SU-DHL-6 (cell line): ENCODE results near the gene SLC11A2.
A peak's percentile ranks its signal among the peaks of the same experiment; 100 is the strongest.

Experiments used
- EZH2phosphoT487 ChIP-seq: fragments of 200-600 bp; sonication (generic), shearing (Covaris generic); conservative IDR thresholded peaks from 2 replicates; pipeline ENCODE4 v1.6.1; 2018; ENCODE audit warnings: mild to moderate bottlenecking, antibody characterized with exemption, low read length, moderate library complexity, mixed read lengths
- TF ChIP-seq, protein P1 (sequence below): fragments of 200-600 bp; sonication (generic); IDR thresholded peaks from one replicate; pipeline ENCODE4 v1.5.1; 2017; ENCODE audit warnings: antibody characterized with exemption, mild to moderate bottlenecking, low read length, moderate library complexity; ENCODE audit not compliant: insufficient read depth, poor library complexity, severe bottlenecking

DNA sequence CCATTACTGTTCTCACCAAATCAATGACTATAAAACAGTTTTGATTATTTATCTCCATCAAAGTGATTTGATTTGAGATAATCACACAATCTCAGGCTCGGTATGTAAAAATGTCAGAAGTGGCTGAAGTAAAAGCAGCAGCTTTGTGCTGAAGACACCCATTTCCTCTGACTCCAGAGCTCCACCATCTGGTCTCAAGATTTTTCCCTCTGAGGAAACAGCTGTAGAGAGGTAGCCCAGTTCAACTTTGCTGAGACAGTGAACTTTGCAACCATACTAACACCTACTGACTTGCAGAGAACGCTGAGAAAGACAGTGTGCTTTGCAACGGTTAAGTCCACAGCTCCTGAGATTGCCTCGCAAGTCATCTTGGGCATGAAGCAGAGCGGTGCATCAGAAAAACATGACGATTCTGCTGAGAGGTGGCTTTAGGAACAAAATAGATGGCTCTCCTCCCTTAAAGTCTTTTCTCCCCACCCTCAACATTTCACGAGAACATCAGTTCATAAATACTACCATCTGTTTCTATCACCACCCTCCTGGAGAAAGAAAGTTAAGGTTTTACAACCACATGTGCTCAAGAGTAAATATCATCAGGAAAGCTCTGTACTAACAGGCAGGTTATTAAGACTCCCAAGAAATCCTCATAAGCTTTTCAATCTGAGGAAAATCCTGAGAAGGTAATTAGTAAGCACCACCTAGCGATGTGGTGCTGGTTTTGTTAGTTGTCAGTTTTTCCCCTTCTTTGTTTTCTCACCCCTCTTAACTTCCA, 39.0 kb downstream of the SLC11A2 start:
- TF ChIP-seq, protein P1, sequence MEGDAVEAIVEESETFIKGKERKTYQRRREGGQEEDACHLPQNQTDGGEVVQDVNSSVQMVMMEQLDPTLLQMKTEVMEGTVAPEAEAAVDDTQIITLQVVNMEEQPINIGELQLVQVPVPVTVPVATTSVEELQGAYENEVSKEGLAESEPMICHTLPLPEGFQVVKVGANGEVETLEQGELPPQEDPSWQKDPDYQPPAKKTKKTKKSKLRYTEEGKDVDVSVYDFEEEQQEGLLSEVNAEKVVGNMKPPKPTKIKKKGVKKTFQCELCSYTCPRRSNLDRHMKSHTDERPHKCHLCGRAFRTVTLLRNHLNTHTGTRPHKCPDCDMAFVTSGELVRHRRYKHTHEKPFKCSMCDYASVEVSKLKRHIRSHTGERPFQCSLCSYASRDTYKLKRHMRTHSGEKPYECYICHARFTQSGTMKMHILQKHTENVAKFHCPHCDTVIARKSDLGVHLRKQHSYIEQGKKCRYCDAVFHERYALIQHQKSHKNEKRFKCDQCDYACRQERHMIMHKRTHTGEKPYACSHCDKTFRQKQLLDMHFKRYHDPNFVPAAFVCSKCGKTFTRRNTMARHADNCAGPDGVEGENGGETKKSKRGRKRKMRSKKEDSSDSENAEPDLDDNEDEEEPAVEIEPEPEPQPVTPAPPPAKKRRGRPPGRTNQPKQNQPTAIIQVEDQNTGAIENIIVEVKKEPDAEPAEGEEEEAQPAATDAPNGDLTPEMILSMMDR: peak; percentile 53
- no peak for TF ChIP-seq EZH2phosphoT487
